Effector memory CD4-positive, alpha-beta T cell (primary cell): ENCODE results near the gene P2RX2.

Source experiments
- DNase-seq, 3 donors: peaks; one replicate each; pipeline ENCODE4 v3.0.0-alpha.2; 2020
- H3K27ac ChIP-seq: 2 replicates; pipeline ENCODE4 v1.7.0; 2013; ENCODE audit warnings: mild to moderate bottlenecking, low read length, moderate library complexity; ENCODE audit not compliant: insufficient read depth, poor library complexity, severe bottlenecking
- H3K27me3 ChIP-seq: replicated peaks from 2 replicates; pipeline ENCODE4 v1.7.0; 2013; ENCODE audit warnings: mild to moderate bottlenecking, low read length; ENCODE audit not compliant: insufficient read depth, control insufficient read depth, poor library complexity, severe bottlenecking
- H3K36me3 ChIP-seq: 2 replicates; pipeline ENCODE4 v1.7.0; 2013; ENCODE audit warnings: mild to moderate bottlenecking, low read length, moderate library complexity; ENCODE audit not compliant: control insufficient read depth, insufficient read depth
- H3K4me1 ChIP-seq: 2 replicates; pipeline ENCODE4 v1.7.0; 2013; ENCODE audit warnings: low read length, mild to moderate bottlenecking; ENCODE audit not compliant: control insufficient read depth, insufficient read depth, poor library complexity, severe bottlenecking
- H3K4me3 ChIP-seq: 2 replicates; pipeline ENCODE4 v1.7.0; 2013; ENCODE audit warnings: low read length, low read depth, mild to moderate bottlenecking; ENCODE audit not compliant: insufficient read depth, poor library complexity, severe bottlenecking
- H3K9me3 ChIP-seq: 2 replicates; pipeline ENCODE4 v1.7.0; 2013; ENCODE audit warnings: mild to moderate bottlenecking, low read length, moderate library complexity; ENCODE audit not compliant: control insufficient read depth

Gene P2RX2

GRCh38 chr12:132634411-132634990, 15.9 kb downstream of the P2RX2 start:
- H3K27ac ChIP-seq: no peak overlapping the region
- H3K9me3 ChIP-seq: no peaks in the 10 kb centered on the region
- no peak overlapping the region for H3K4me3 ChIP-seq
- no peaks in the 10 kb centered on the region for H3K4me1 ChIP-seq
- no peak for DNase-seq
- H3K27me3 ChIP-seq: no peaks in the 10 kb centered on the region
- peaks cover 57% of the 10 kb centered on the region for H3K36me3 ChIP-seq

DNA sequence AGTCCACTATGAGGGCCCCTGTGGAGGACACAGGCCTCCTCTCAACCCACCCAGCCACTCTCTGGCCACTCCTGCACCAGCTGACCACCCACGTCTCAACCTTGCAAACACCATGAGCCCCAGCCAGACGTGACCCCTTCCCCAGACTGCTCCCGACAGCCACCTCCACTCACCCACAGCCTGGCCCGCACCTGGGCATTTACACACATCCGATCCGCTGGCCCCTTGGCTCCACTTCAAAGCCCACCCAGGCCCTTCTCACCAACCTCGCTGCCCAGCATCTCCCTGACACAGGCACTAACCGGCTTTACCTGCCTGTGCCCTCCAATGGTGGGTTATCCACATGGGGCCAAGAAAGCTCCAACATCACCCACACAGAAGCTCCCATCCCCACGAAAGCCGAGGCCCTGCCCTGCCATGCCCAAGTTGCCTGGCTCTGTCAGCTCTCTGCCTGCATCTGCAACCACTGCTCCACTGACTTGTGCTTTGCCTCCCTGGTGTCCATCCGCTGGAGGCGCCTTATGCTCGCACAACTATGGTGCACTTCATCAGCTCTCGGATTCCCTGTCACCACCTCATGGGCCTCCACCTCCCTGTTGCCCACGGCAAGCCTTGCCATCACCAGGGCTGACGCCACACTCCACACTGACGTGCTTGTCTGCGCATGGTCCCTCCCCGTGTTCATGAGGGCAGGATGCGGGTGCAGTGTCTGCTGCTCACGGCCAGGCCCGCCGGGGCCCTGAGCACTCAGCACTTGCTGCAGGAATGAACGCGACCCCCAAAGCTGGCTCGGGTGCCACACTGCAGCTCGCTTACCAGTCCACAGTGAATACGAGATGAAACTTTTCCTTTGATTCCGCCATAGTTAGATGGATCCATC, 16.7 kb downstream of the P2RX2 start:
- no peaks in the 10 kb centered on the region for H3K9me3 ChIP-seq
- H3K27me3 ChIP-seq: no peaks in the 10 kb centered on the region
- no peaks in the 10 kb centered on the region for H3K4me1 ChIP-seq
- no peak for DNase-seq
- H3K27ac ChIP-seq: no peak overlapping the region
- H3K36me3 ChIP-seq: peaks cover 59% of the 10 kb centered on the region
- no peak overlapping the region for H3K4me3 ChIP-seq

DNA sequence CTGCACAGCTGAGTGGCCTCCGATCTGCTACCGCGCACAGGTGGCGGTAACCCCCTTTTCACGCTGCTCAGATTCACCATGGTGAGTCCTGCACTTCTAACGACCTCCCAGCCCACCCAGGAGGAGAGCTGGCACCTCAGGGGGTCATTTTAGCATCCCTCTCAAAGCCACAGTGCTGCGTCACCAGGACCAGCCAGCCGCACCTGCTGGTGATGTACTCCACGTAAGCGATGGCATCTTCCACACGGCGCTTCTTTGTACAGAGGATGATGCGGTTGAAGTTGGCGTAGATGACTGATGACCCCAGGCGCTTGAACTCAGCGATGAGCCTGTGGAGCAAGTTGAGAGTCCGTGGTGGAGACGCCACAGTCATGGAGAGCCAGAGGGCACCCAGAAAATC, 19.2 kb downstream of the P2RX2 start:
- no peaks in the 10 kb centered on the region for H3K27me3 ChIP-seq
- no peak overlapping the region for H3K4me3 ChIP-seq
- H3K27ac ChIP-seq: no peak overlapping the region
- DNase-seq: no peak
- H3K4me1 ChIP-seq: no peaks in the 10 kb centered on the region
- H3K9me3 ChIP-seq: no peaks in the 10 kb centered on the region
- H3K36me3 ChIP-seq: peaks cover 62% of the 10 kb centered on the region

DNA sequence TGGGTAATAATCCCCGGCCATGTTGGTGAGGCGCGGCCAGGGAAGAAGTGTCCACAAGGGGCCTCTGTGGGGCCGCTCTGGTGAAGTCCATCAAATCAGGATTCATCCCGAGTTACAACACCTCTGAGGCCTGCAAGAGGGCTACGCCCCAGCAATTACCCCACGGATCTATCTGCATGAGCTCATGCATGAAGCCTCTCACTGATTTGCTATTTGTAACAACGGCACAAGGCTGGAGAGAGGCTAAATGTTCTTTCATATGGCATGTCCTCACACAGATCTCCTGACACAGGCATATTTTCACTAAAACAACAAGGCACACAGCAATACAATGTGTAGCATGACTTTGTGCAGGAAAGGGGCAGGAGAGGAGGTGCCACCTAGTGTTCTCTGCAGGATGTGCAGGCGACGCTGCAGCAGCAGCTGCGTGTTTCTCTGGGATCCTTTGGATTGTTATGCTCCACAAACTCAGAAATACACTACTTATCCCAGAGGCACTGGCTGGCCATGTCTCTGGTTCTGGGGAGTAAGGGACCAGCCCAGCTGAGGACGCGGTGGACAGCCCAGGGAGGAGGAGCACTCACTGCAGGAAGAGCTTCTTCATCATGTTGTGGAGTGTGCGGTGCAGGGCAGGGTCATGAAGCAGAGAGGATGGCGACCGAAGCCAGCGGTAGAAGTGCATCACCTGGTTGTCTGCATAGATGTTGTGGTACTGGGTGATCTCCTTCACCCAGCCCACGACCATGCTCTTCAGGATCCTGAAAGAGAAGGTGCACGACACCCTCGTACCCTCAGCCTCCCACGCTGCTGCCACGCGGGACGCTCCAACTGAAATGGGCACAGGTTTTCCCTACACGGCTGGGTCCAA, 20.2 kb downstream of the P2RX2 start:
- H3K4me1 ChIP-seq: no peaks in the 10 kb centered on the region
- peaks cover 65% of the 10 kb centered on the region for H3K36me3 ChIP-seq
- no peak overlapping the region for H3K27ac ChIP-seq
- DNase-seq: no peak
- no peaks in the 10 kb centered on the region for H3K27me3 ChIP-seq
- H3K9me3 ChIP-seq: no peaks in the 10 kb centered on the region
- H3K4me3 ChIP-seq: no peak overlapping the region

DNA sequence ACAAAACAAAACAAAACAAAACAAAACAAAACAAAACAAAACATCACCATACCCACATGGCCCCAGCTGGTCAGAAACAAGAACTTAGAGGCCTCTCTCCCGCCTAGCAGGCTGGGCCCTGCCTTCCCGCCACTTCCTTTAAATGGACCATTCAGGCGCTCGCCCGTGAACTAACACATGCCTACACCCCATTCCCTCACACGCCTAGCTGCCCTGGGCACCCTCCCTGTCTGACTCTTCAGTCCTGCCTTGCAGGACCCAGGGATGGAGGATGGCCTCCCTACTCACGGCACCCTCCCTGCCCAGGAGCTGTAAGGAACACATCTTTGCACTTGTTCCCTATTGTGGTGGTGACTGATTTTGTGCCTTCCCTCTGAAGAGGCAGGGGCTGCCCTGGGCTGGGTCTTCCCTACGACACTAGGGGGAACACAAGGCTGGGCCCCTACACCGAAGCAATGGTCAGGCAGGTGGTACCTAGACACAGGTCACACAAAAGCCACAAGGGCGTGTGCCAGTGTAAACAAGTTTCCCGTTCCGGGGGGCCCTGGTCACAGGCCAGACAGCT, 21.5 kb downstream of the P2RX2 start:
- H3K27me3 ChIP-seq: no peaks in the 10 kb centered on the region
- no peak for DNase-seq
- no peaks in the 10 kb centered on the region for H3K9me3 ChIP-seq
- no peak overlapping the region for H3K27ac ChIP-seq
- no peaks in the 10 kb centered on the region for H3K4me1 ChIP-seq
- H3K4me3 ChIP-seq: no peak overlapping the region
- peaks cover 53% of the 10 kb centered on the region for H3K36me3 ChIP-seq

DNA sequence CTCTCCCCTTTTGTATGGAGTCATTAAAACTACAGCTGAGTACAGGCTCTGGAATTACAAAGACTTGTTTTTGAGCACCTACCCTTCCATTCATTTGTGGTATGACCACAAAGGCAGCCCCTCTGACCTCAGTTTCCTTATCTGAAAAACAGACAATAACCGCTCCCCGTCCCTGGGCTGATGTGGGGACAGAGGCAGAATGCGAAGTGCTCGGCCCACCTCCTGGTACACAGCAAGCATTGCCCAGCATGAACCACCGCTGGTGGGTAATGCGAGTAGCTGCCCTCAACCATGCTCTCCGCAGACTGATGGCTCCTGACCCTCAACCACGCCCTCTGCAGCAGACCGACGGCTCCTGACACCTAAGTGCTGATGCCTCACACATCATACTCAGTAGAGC, 22.4 kb downstream of the P2RX2 start:
- Histone ChIP-seq H3K36me3 (peaks cover 44% of the 10 kb centered on the region), H3K4me3 (no peak overlapping the region), H3K4me1 (no peaks in the 10 kb centered on the region), H3K9me3 (no peaks in the 10 kb centered on the region), H3K27ac (no peak overlapping the region), H3K27me3 (no peaks in the 10 kb centered on the region)
- no peak for DNase-seq

DNA sequence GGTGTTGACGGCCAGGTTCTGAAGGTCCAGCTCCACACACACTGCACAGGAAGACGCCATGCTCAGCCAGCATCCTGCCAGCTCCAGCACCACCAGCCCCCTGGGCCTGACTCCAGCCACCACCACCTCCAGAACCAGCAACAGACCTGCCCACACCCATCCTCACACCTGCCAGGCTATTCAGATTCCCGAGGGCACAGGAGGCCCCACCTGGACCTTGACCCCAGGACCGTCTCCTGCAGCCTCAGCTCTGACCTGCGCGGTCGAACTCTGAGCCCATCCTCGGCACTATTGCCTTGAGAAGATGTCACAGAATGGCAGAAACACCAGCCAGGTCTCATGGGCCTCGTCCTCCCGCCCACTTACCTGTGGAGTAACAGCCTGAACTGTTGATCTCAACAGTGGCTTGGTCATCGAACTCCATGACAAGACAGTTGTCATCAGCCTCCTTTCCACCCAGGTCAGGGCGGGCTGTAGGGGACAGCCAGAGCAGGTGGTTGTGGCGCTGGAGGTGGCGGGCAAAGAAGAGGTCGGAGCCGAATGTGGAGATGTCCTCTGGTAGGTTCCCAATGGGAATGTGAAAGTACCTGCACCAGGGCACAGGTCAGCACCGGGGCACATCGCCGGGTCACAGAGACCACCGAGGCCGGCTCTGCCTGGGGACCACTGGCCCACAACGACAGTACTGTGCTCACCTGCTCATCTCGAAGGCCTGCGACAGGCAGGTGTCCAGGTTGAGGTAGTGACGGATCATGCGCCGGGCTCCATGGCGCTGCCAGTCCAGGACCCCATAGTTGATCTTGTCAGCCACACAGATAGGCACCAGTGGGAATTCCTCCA, 23.5 kb downstream of the P2RX2 start:
- DNase-seq: no peak
- Histone ChIP-seq H3K27ac (no peak overlapping the region), H3K4me3 (no peak overlapping the region), H3K9me3 (no peaks in the 10 kb centered on the region), H3K27me3 (no peaks in the 10 kb centered on the region), H3K4me1 (no peaks in the 10 kb centered on the region), H3K36me3 (peaks cover 36% of the 10 kb centered on the region)

GRCh38 chr12:132642846-132643835, 24.6 kb downstream of the P2RX2 start:
- H3K4me1 ChIP-seq: no peaks in the 10 kb centered on the region
- H3K4me3 ChIP-seq: no peak overlapping the region
- no peaks in the 10 kb centered on the region for H3K27me3 ChIP-seq
- no peak for DNase-seq
- H3K27ac ChIP-seq: no peak overlapping the region
- H3K9me3 ChIP-seq: no peaks in the 10 kb centered on the region
- peaks cover 35% of the 10 kb centered on the region for H3K36me3 ChIP-seq
